22Rv1 (cell line): Measurements from ENCODE around the gene TFCP2L1.
"Not testable (repeated sequence)": the region's sequence is repeated elsewhere in the genome, so short reads cannot be mapped to it uniquely, and the experiment has no call there.

Source experiments
- H3K27ac ChIP-seq: fragments of 450-650 bp; 2 replicates; pipeline ENCODE4 v1.5.1; 2017
- CTCF ChIP-seq: fragments of 450-650 bp; IDR thresholded peaks from 2 replicates; pipeline ENCODE4 v1.5.1; 2017; ENCODE audit warnings: mild to moderate bottlenecking
- ZFX ChIP-seq: fragments of 450-650 bp; IDR thresholded peaks from 2 replicates; pipeline ENCODE4 v1.6.1; 2017; ENCODE audit warnings: antibody characterized with exemption, borderline replicate concordance

TFCP2L1 gene

GRCh38 chr2:121276341-121276740, 8.7 kb downstream of the TFCP2L1 start:
- no peak for TF ChIP-seq CTCF
- no peak for TF ChIP-seq ZFX
- H3K27ac ChIP-seq = no peak overlapping the region

GRCh38 chr2:121273116-121273515, 11.9 kb downstream of the TFCP2L1 start:
- TF ChIP-seq ZFX (no peak), CTCF (no peak)

GRCh38 chr2:121272596-121272995, 12.4 kb downstream of the TFCP2L1 start:
- H3K27ac ChIP-seq = no peak overlapping the region
- TF ChIP-seq ZFX (no peak), CTCF (no peak)

More at GRCh38 chr2:121273116-121273515, 11.9 kb downstream of the TFCP2L1 start:
- H3K27ac ChIP-seq = no peak overlapping the region

- H3K27ac ChIP-seq = not testable (repeated sequence)
These were observed 15.6 kb downstream of the TFCP2L1 start for GRCh38 chr2:121269436-121269835.

GRCh38 chr2:121266543-121267106, 18.4 kb downstream of the TFCP2L1 start:
- H3K27ac ChIP-seq = no peak overlapping the region
- TF ChIP-seq CTCF (no peak), ZFX (no peak)

- TF ChIP-seq ZFX (no peak), CTCF (no peak)
- no peak overlapping the region for H3K27ac ChIP-seq
These were observed 20.8 kb downstream of the TFCP2L1 start for GRCh38 chr2:121263996-121264715.

GRCh38 chr2:121260370-121261154, 24.4 kb downstream of the TFCP2L1 start:
- H3K27ac ChIP-seq = no peak overlapping the region

More at GRCh38 chr2:121260370-121261154, 24.4 kb downstream of the TFCP2L1 start:
- no peak for TF ChIP-seq ZFX
- TF ChIP-seq CTCF = no peak
